ENCODE data around the gene LIPF.
"Not testable (repeated sequence)": the region's sequence is repeated elsewhere in the genome, so short reads cannot be mapped to it uniquely, and the experiment has no call there.

LIPF gene

GRCh38 chr10:88680958-88681357 lies 16.7 kb downstream of the LIPF start:
- DNase-seq = no peak

- no peak for DNase-seq
These were observed 18.2 kb downstream of the LIPF start for GRCh38 chr10:88682491-88682890.

GRCh38 chr10:88687853-88688467 lies 23.7 kb downstream of the LIPF start:
- peak; percentile 40 for DNase-seq

- no peak for DNase-seq
These were observed 25.1 kb downstream of the LIPF start for GRCh38 chr10:88689366-88689765.

- no peak for DNase-seq
These were observed 29.3 kb downstream of the LIPF start for GRCh38 chr10:88693392-88694020.

- no peak for DNase-seq
These were observed 38.8 kb downstream of the LIPF start for GRCh38 chr10:88702848-88703597.

- DNase-seq = no peak
These were observed 41.7 kb downstream of the LIPF start, which contains the start of gene LIPK for GRCh38 chr10:88705958-88706357. Gene LIPK (plus strand): TSS chr10:88706249. CDS start chr10:88724544, 18,295 bp downstream.

GRCh38 chr10:88707429-88708155 lies 43.4 kb downstream of the LIPF start:
- peak; percentile 15 for DNase-seq

GRCh38 chr10:88709361-88709760 lies 45.1 kb downstream of the LIPF start:
- DNase-seq = not testable (repeated sequence)

- no peak for DNase-seq
These were observed 51.3 kb downstream of the LIPF start for GRCh38 chr10:88715517-88715916.

GRCh38 chr10:88721392-88721791 lies 57.1 kb downstream of the LIPF start:
- no peak for DNase-seq

GRCh38 chr10:88725798-88726197 lies 61.6 kb downstream of the LIPF start:
- DNase-seq = no peak

GRCh38 chr10:88728107-88728763 lies 64.0 kb downstream of the LIPF start:
- peak; percentile 57 for DNase-seq

All from activated CD4-positive, alpha-beta T cell treated with anti-CD3 and anti-CD28 coated beads, Interleukin-10, Interleukin-2, amounts not matched to agents 100 ng/mL and 50 ng/mL, durations not matched to agents 16 hours and 8 hours (primary cell).